A549 (cell line): ENCODE results near the gene DPYD.

Source experiments
- CTCF ChIP-seq: fragments of >200 bp; sonication (Bioruptor Twin); formaldehyde crosslinking; IDR thresholded peaks from 3 replicates; pipeline ENCODE4 v1.5.1; 2016
- ELK1 ChIP-seq: fragments of 150-350 bp; IDR thresholded peaks from 2 replicates; pipeline ENCODE4 v1.6.1; 2014; ENCODE audit warnings: low read depth, mild to moderate bottlenecking, low read length
- HOXA7 ChIP-seq: fragments of 250-450 bp; sonication (Bioruptor Pico); IDR thresholded peaks from 2 replicates; pipeline ENCODE4 v1.5.0; 2020; ENCODE audit warnings: mild to moderate bottlenecking, moderate library complexity
- JUN ChIP-seq, 2 experiments: fragments of >200 bp; sonication (Bioruptor Twin); formaldehyde crosslinking; IDR thresholded peaks; 2 replicates in 1 of 2; 3 replicates in 1 of 2; pipeline ENCODE4 v1.6.1; 2016 to 2017
- KDM1A ChIP-seq: fragments of 200-600 bp; sonication (generic); IDR thresholded peaks from 2 replicates; pipeline ENCODE4 v1.6.1; 2016; ENCODE audit warnings: low read depth, mild to moderate bottlenecking
- MAX ChIP-seq: IDR thresholded peaks from 2 replicates; pipeline ENCODE4 v1.6.1; 2012
- POLR2A ChIP-seq: IDR thresholded peaks from 2 replicates; pipeline ENCODE4 v1.6.1; 2012; ENCODE audit warnings: mild to moderate bottlenecking, low read length
- RAD21 ChIP-seq, 2 experiments: fragments of >200 bp in 1 of 2; sonication (Bioruptor Twin) in 1 of 2; formaldehyde crosslinking in 1 of 2; IDR thresholded peaks in 1 of 2; conservative IDR thresholded peaks in 1 of 2; 2 replicates in 1 of 2; 3 replicates in 1 of 2; pipeline ENCODE4 v1.6.1; 2012 to 2018; ENCODE audit warnings: inconsistent platforms in 1 of 2
- RNF2 ChIP-seq: fragments of 200-600 bp; sonication (generic); IDR thresholded peaks from 2 replicates; pipeline ENCODE4 v1.6.1; 2016; ENCODE audit warnings: low read depth, mild to moderate bottlenecking, antibody characterized with exemption, moderate library complexity, borderline replicate concordance
- TF ChIP-seq, protein P1 (sequence below): fragments of 200-600 bp; sonication (generic); IDR thresholded peaks from 2 replicates; pipeline ENCODE4 v1.6.1; 2016; ENCODE audit warnings: antibody characterized with exemption, mild to moderate bottlenecking, moderate library complexity

DNA sequence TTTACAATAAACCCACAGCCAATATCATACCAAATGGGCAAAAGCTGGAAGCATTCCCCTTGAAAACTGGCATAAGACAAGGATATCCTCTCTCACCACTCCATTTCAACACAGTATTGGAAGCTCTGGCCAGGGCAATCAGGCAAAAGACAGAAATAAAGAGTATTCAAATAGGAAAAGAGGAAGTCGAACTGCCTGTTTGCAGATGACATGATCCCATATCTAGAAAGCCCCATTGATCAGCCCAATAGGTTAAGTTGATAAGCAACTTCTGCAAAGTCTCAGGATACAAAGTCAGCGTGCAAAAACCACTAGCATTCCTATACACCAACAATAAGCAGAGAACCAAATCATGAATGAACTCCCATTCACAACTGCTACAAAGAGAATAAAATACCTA is 235.5 kb downstream of the DPYD start:
- no peak for TF ChIP-seq MAX
- TF ChIP-seq CTCF = no peak
- TF ChIP-seq, protein P1, sequence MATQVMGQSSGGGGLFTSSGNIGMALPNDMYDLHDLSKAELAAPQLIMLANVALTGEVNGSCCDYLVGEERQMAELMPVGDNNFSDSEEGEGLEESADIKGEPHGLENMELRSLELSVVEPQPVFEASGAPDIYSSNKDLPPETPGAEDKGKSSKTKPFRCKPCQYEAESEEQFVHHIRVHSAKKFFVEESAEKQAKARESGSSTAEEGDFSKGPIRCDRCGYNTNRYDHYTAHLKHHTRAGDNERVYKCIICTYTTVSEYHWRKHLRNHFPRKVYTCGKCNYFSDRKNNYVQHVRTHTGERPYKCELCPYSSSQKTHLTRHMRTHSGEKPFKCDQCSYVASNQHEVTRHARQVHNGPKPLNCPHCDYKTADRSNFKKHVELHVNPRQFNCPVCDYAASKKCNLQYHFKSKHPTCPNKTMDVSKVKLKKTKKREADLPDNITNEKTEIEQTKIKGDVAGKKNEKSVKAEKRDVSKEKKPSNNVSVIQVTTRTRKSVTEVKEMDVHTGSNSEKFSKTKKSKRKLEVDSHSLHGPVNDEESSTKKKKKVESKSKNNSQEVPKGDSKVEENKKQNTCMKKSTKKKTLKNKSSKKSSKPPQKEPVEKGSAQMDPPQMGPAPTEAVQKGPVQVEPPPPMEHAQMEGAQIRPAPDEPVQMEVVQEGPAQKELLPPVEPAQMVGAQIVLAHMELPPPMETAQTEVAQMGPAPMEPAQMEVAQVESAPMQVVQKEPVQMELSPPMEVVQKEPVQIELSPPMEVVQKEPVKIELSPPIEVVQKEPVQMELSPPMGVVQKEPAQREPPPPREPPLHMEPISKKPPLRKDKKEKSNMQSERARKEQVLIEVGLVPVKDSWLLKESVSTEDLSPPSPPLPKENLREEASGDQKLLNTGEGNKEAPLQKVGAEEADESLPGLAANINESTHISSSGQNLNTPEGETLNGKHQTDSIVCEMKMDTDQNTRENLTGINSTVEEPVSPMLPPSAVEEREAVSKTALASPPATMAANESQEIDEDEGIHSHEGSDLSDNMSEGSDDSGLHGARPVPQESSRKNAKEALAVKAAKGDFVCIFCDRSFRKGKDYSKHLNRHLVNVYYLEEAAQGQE = no peak
- no peak for TF ChIP-seq POLR2A
- no peak for TF ChIP-seq RNF2
- TF ChIP-seq KDM1A = no peak
- TF ChIP-seq JUN (IDR thresholded peaks at IDR 0.05) = no peak
- no peak for TF ChIP-seq ELK1
- TF ChIP-seq HOXA7 (CRISPR knock-in tag) = no peak
- TF ChIP-seq RAD21 (conservative IDR thresholded peaks at IDR 0.05 in 1 of 2, IDR thresholded peaks at IDR 0.05 in 1 of 2) = no peak
